Kidney glomerular epithelial cell (primary cell): ENCODE measurements around the gene OR56A4.

Source experiments
- DNase-seq: peaks from one replicate; lab custom pipeline; 2025; lab: John Stamatoyannopoulos, UW

The OR56A4 gene

GRCh38 chr11:6006846-6007245 is at the start of gene OR56A4:
Gene OR56A4 (minus strand): TSS chr11:6006946. CDS start chr11:6002992, 3,954 bp downstream.
- no peak for DNase-seq

DNA sequence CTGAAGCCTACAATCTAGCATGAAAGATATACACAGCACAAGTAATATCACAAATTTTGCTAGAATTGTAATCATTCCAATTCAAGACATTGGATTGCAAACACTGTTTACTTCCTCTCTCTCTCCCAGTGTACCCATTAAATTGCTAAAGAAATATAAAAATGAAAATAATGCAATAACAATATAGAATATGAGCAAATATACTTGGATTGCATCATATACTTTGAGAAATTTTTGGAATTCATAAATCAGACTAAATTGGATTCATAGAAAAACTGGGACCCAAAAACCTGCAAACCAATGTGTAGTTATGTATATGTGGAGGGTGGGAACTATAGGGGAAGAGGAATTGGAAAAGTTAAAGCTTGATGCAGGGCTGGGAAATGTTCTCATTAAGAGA is 48.8 kb upstream of the OR56A4 start:
- no peak for DNase-seq

DNA sequence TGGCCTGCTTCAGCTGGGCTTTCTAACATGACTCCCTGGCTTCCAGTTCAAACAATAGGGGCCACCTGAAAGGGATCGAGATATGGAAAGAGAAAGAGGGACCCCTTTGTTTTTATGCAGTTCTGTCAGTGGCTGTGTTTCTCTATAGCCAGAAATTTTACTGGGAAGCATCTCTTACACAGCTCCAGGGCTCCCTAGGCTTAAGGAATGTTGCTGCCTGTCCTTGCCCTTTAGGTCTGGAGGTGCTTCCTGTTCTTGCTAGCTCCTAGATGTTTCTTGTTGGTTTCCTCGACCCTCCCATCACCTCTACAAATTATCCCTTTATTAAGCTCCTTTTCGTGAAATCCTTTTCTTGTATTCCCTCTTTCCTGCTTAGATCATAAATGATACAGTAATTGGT is 45.6 kb upstream of the OR56A4 start:
- no peak for DNase-seq

GRCh38 chr11:6040874-6041273 is 34.1 kb upstream of the OR56A4 start:
- no peak for DNase-seq

- DNase-seq: no peak
Measured at GRCh38 chr11:6030708-6031405, 24.1 kb upstream of the OR56A4 start, which contains the start of gene OR56A1. Gene OR56A1 (minus strand): TSS chr11:6030758. CDS start chr11:6027692, 3,066 bp downstream.

GRCh38 chr11:6027501-6027900 is 20.8 kb upstream of the OR56A4 start:
- DNase-seq: no peak

GRCh38 chr11:6025056-6025455 is 18.3 kb upstream of the OR56A4 start:
- no peak for DNase-seq

GRCh38 chr11:6022956-6023355 is 16.2 kb upstream of the OR56A4 start:
- peak; percentile 52 for DNase-seq

GRCh38 chr11:6013042-6013441 is 6.3 kb upstream of the OR56A4 start:
- no peak for DNase-seq

DNA sequence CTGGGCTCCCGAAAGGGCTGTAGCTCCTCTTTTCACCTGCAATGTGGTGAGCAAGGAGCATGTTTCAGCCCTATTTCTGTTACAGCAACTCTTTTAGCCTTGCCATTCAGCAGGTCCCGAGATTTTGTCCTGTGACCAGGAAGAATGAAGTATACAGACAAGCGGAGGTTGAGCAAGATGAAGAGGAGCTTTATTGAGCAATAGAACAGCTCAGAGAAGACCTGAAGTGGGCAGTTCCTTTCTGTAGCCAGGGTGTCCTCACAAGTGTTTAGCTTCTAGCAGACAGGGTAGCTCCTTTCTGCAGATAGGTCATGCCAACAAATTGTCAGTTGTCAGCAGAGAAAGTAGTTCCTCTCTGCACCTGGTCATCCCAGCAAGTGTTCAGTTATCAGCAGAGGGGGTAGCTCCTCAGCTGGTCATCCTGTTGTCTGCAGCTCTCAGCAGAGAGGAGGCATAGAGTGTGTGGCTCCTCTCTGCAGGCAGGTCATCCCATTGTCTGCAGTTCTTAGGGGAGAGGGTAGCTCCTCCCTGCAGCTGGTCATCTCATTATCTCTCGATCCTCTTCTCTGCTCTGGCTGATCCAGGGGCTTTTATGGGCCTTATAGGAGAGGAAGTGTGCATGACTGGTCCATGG is 5.4 kb upstream of the OR56A4 start:
- no peak for DNase-seq

DNA sequence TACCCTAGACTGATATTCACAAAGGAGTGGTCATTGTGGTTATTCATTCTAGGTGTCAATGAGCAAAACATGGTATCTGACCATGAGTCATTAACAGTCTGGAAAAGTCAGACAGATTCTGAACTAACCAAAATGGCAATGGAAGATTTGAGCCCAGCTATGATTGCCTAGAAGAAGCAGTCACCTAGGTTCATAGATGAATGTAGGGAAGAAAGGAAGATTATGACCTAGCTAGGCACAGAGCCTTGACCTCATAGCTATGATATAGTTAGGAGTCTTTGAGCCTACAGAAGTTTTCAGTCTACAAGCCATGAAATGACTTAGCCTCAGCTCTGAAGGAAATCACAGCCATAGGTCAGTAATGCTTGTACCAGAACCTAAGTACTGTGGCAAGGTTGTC is 351 bp downstream of the OR56A4 start:
- no peak for DNase-seq

DNA sequence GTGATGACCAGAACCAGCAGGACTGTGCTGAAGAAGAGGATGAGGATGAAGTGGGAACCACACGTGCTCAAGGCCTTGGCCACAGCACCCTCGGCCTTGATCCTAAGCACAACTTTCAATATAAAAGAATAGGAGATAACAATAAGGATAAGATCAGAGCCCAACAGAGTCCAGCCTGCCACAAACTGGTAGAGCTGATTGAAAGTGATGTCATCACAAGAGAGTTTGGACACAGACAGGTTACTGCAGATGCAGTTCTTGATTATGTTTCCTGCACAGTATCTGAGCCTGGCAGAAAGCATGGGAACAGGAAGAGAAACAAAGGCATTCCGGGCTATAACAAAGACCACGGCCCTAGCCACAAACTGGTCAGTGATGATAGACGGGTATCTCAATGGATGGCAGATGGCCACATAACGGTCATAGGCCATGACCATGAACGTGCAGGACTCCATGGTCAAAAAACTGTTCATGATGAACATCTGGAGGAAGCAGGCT is 4.5 kb downstream of the OR56A4 start:
- DNase-seq: no peak

- DNase-seq: no peak
Measured at GRCh38 chr11:5994791-5995190, 12.0 kb downstream of the OR56A4 start.

DNA sequence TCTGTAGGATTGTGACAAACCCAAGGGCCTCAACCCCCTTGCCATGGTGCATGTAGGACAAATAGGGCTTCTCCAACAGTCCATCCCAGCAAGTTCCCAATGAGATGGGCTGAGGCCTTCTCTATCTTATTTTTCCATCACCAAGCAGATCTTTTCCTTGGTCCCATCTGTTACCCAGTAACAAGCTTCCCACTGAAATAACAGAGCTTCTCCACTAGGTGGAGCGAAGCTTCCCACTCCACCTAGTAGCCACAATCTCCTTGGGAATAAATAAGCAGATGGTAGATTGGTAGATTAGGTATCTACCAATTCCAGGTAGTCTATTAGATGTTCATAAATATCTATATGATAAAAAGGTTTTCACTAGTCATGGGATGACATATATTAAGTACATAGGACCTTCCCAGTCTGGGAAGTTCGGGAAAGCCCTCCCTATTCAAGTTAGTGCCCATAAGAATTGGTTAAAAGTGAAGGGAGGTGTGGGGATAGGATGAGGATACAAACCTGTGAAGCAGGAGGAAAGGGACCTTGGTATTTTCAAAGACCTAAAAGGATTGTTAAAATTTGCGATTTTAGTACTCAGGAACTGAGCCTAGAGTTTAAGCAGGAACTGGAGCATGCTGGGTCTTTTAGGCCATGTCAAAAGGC is 14.0 kb downstream of the OR56A4 start:
- DNase-seq: peak; percentile 31

DNA sequence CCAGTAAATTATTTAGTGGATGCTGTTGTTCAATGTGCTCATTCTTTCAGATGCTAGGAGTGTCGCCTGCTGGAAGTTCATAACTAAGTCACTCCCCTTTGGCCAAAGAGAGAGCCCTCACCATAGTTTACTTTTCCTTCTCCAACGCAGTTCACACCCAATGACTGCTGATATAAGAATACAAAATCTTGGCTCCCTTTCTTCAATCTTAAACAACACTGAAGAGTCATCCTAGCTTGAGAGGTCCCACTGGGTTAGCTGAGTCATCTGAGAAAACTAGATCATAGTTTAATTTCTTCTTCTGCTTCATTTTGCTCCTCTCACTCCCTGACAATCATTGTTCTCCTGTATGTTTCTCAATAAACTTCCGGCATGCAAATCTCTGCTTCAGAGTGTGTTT is 14.6 kb downstream of the OR56A4 start:
- DNase-seq: no peak

GRCh38 chr11:5989203-5989602 is 17.5 kb downstream of the OR56A4 start:
- DNase-seq: no peak

DNA sequence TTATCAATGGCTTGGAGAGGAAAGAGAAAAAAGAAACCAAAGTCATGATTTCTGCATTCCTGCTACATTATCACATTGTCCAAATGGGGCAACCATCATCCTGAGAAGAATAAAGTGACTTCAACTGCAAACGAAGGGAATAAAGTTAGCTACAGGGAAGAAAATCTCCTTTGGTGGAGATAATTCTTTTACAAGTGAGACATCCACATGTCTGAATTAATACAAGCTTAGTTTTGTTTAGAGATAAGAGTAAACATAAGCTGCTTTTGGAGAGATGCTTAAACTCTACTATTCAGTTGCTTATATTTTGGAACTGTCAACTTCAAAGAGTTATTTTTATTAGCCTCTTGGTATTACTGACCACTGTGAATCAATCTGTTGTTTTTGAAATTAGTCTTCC is 19.9 kb downstream of the OR56A4 start, which contains the start of gene OR52L1:
TSS of gene OR52L1 (minus strand) at position 101 of the 400 bp plus-strand sequence. CDS start at position 46, 55 bp downstream.
- DNase-seq: no peak

DNA sequence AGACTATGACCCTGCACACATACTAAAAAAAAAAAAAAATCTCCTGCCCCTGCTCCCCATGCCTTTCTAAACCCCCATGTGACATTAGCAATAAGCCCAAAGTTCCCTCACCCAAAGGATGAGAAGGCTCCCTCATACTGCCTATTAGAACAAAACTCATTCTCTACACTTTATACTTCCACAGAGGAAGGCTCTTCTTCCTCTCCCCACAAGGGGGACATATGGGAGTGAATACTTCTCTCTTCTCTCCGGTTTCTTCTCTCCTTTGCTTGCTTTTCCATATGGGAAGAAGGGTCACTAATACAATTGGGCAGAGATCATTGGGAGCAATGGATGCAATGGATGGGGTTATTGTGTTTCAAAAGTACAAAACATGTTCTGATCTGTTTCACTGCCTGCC is 23.3 kb downstream of the OR56A4 start:
- DNase-seq: no peak

- DNase-seq: no peak
Measured at GRCh38 chr11:5973530-5973929, 33.2 kb downstream of the OR56A4 start.

- DNase-seq: no peak
Measured at GRCh38 chr11:5968394-5968793, 38.4 kb downstream of the OR56A4 start, which contains the start of gene OR56A5. Gene OR56A5 (minus strand): TSS chr11:5968494. CDS start chr11:5968494, 0 bp downstream.

- no peak for DNase-seq
Measured at GRCh38 chr11:5967708-5968107, 39.0 kb downstream of the OR56A4 start.

GRCh38 chr11:5966958-5967357 is 39.8 kb downstream of the OR56A4 start:
- no peak for DNase-seq
